ENCODE data around the gene PHACTR1.

The PHACTR1 gene

DNA sequence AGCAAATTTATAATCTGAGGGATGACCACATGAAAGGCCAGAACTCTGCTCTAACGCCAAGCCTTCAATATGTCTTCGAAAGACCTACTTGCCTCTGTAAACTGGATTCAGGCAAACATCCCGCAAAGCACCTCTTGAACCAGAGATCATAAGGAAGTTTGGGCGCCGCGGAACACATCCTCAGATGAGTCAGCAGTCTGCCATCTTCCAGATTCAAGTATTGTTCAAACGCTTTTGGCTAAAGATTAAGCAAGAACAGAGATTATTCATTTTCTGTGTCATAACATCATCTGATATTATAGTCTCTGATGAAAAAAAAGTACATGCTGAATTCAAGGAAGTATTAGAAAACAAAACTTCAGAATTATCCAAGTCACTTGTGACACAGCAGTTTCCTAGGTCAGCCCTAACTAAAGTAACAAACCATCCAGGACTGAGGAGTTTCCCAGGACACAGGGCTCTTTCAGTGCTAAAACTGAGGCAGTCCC lies 591.0 kb downstream of the PHACTR1 start:
- no peak for DNase-seq (ENCODE audit: low read depth)
- H3K4me3 ChIP-seq (ENCODE audit: low read depth, low read length): no peak overlapping the region
- in situ Hi-C loops (cut with HindIII; ENCODE audit: low sequenced_read_pairs): no loop called here

DNA sequence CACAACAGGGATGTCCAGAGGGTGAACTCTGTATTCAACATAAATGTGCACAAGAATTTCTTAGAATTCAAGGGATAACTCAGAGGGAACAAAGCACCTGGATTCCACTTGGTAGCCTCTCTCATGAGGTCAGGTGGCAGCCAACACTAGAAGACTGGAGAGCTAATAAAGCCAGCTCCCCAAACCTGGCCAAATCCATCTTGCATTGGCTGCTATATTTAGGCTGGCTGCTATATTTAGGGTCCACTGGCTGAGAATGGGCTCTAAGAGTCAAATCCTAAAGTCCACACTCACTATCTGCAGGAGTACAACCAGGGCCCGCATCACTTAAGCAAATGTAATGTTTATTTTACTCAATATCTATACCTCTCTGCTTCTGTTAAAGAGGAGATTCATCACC lies 591.8 kb downstream of the PHACTR1 start:
- TF ChIP-seq CTCF (IDR thresholded peaks at IDR 0.05; ENCODE audit: low read depth, low read length, missing control alignments): no peak
- no peak for DNase-seq (ENCODE audit: low read depth)
- in situ Hi-C loops (cut with HindIII; ENCODE audit: low sequenced_read_pairs): no loop called here
- no peak overlapping the region for H3K4me3 ChIP-seq (ENCODE audit: low read depth, low read length)

More for the DNA sequence above, 591.0 kb downstream of the PHACTR1 start:
- no peak for TF ChIP-seq CTCF (IDR thresholded peaks at IDR 0.05; ENCODE audit: low read depth, low read length, missing control alignments)

DNA sequence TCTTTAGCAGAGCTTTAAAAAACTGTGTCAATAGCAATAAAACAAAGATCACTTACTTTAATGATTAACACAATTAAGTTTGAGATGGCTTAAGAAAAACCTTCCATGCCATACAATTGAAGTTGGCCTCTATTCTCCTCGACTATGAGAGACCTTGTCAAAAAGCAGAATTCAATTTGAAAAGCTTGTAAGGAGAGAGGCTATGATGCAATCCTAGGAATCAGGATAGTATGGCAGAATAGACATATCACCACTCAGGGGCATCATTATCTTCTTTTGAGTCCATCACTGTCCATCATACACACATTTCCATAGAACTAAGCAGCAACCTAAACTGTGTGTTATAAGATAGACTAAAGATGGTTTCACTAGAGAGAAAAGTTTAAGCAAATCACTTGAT lies 594.6 kb downstream of the PHACTR1 start:
- no peak for TF ChIP-seq CTCF (IDR thresholded peaks at IDR 0.05; ENCODE audit: low read depth, low read length, missing control alignments)
- in situ Hi-C loops (cut with HindIII; ENCODE audit: low sequenced_read_pairs): no loop called here
- DNase-seq (ENCODE audit: low read depth): no peak
- no peak overlapping the region for H3K4me3 ChIP-seq (ENCODE audit: low read depth, low read length)

DNA sequence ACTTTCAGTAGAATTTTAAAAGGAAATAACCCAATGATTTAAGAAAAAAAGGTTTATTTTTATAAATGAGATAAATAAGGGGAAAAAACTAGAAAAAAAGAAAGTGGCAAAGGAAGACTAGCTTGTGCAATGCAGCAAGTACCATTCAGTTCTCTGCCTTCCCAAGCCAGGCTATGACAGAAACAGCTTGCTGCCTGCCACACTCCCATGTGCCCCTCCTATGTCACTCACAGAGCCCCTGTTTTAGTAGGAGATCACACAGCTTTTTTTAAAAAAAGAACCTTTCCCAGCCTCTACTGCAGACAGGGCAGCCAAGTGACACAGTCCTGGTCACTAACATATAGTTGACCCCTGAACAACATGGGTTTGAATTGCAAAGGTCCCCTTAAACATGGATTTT lies 598.2 kb downstream of the PHACTR1 start:
- in situ Hi-C loops (cut with HindIII; ENCODE audit: low sequenced_read_pairs): no loop called here
- no peak for TF ChIP-seq CTCF (IDR thresholded peaks at IDR 0.05; ENCODE audit: low read depth, low read length, missing control alignments)
- no peak overlapping the region for H3K4me3 ChIP-seq (ENCODE audit: low read depth, low read length)
- DNase-seq (ENCODE audit: low read depth): no peak

DNA sequence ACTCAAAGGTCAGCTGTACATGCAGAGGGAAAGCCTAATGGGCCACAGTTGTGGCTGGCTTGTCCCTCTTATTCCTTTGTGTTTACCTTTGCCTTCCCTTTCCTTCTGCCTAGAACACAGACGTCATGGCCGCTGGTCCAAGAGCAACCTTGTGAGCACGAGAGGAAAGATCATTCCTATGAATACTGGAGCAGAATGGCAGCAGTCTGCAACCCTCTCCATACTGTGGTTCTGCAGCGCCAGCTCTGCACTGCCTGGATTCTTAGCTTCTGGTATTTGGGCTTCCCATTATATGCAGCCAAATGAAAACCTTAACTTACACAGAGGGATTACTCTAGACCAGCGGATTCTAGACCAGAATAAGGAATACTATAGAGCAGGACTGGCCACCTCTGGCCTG lies 599.3 kb downstream of the PHACTR1 start:
- in situ Hi-C loops (cut with HindIII; ENCODE audit: low sequenced_read_pairs): no loop called here
- no peak for TF ChIP-seq CTCF (IDR thresholded peaks at IDR 0.05; ENCODE audit: low read depth, low read length, missing control alignments)
- no peak overlapping the region for H3K4me3 ChIP-seq (ENCODE audit: low read depth, low read length)
- no peak for DNase-seq (ENCODE audit: low read depth)

DNA sequence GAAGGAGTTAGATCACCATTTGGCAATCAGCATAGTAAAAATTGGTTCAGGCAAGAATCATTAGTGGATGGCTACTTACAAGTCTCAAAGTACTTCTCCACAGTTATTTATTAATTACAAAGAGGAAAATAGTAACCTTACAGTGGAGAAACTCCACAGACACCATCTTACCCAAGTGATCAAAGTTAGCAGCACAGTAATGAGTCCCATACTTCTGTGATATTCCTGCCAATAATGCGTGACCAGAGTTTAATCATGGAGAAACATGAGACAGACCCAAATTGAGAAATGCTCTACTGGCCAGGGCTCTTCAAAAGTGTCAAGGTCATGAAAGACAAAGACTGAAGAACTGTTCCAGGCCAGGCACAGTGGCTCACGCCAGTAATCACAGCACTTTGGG lies 602.3 kb downstream of the PHACTR1 start:
- in situ Hi-C loops (cut with HindIII; ENCODE audit: low sequenced_read_pairs): no loop called here
- no peak for DNase-seq (ENCODE audit: low read depth)
- TF ChIP-seq CTCF (IDR thresholded peaks at IDR 0.05; ENCODE audit: low read depth, low read length, missing control alignments): no peak
- H3K4me3 ChIP-seq (ENCODE audit: low read depth, low read length): no peak overlapping the region
